Mesodermal cell (in vitro differentiated cells): ENCODE measurements around the gene METTL27.
"Not testable (repeated sequence)": the region's sequence is repeated elsewhere in the genome, so short reads cannot be mapped to it uniquely, and the experiment has no call there.

Experiments
- H3K27ac ChIP-seq: 2 replicates; pipeline ENCODE4 v1.7.0; 2013; ENCODE audit warnings: mild to moderate bottlenecking, low read depth, low read length, moderate library complexity; ENCODE audit not compliant: severe bottlenecking
- H3K36me3 ChIP-seq: 2 replicates; pipeline ENCODE4 v1.7.1; 2013; ENCODE audit warnings: mild to moderate bottlenecking, low read length, moderate library complexity; ENCODE audit not compliant: control insufficient read depth, insufficient read depth
- H3K4me1 ChIP-seq: one replicate; pipeline ENCODE4 v1.7.1; 2013; ENCODE audit warnings: mild to moderate bottlenecking, low read length; ENCODE audit not compliant: insufficient read depth, control insufficient read depth, poor library complexity, severe bottlenecking
- H3K4me3 ChIP-seq: 2 replicates; pipeline ENCODE4 v1.7.0; 2013; ENCODE audit warnings: low read length, control low read depth, mild to moderate bottlenecking; ENCODE audit not compliant: insufficient read depth, poor library complexity, severe bottlenecking; ENCODE audit errors: extremely low read depth
- H3K9me3 ChIP-seq: 2 replicates; pipeline ENCODE4 v1.7.1; 2013; ENCODE audit warnings: mild to moderate bottlenecking, low read length, moderate library complexity; ENCODE audit not compliant: control insufficient read depth
- WGBS, 2 experiments: methylation state at CpG; one replicate each; pipeline ENCODE4 v1.1.5; 2013; ENCODE audit warnings: missing lambda C conversion rate in 2 of 2; ENCODE audit not compliant: insufficient coverage in 2 of 2; 5-methylcytosine and 5-hydroxymethylcytosine counted together

Gene METTL27

DNA sequence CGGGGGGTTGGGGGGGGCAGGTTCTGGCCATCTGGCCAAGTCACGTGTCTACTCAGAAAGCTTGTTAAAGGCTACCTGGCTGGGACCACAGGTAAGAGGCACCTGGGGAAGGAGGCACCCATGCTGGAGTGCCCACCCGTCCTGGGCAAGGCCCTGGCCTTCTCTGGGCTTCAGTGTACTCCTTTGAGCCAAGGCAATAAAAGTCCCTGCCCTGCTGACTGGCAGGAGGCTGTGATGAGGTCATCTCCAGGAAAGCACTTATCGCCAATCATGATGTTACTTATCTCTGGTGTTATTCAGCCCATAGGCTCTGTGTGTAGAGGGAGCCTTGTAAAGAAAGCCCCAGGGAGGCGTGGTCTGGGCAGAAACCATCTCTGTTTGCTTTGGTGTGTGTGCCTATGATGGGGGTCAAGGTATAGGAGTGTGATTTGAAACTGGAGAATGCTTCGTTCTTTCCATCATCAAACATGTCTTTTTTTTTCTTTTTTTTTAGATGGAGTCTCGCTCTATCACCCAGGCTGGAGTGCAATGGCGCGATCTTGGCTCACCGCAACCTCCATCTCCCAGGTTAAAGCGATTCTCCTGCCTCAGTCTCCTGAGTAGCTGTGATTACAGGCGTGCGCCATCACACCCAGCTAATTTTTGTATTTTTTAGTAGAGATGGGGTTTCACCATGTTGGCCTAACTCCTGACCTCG, 14.1 kb downstream of the METTL27 start:
- H3K4me3 ChIP-seq = no peak overlapping the region
- WGBS, 2 experiments = 74 to 88% methylated on average over 7 to 8 of the region's 14 CpGs
- H3K36me3 ChIP-seq = no peaks in the 10 kb centered on the region
- H3K27ac ChIP-seq = no peak overlapping the region
- peaks cover 62% of the 10 kb centered on the region for H3K4me1 ChIP-seq
- no peaks in the 10 kb centered on the region for H3K9me3 ChIP-seq

GRCh38 chr7:73827567-73828106, 14.7 kb downstream of the METTL27 start:
- WGBS, 2 experiments = 53 to 73% methylated on average over 2 to 3 of the region's 11 CpGs
- Histone ChIP-seq H3K9me3 (no peaks in the 10 kb centered on the region), H3K27ac (no peak overlapping the region), H3K4me1 (peaks cover 62% of the 10 kb centered on the region), H3K36me3 (no peaks in the 10 kb centered on the region), H3K4me3 (no peak overlapping the region)

DNA sequence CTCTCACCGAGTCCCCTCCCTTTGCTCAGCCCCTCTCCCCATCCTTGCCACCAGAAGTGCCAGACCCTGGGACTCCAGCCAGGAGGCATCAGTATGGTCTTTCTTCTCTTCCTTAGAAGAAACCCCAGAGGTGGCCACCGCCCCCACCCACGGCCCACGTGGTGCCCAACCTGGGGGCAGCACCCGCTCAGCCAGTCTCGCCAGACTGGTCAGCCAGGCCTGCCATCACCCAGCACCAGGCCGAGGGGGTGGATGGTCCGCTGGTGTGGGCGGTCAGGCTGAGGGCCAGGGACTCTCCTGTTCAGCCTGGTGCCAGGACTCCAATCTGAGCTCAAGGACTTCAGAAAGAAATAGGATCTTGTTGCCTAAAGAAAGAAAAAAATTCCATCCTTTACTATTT, 17.3 kb downstream of the METTL27 start:
- H3K4me3 ChIP-seq = no peak overlapping the region
- H3K36me3 ChIP-seq = no peaks in the 10 kb centered on the region
- peaks cover 44% of the 10 kb centered on the region for H3K4me1 ChIP-seq
- no peak overlapping the region for H3K27ac ChIP-seq
- 91 to 93% methylated on average over 6 to 9 of the region's 9 CpGs for WGBS, 2 experiments
- no peaks in the 10 kb centered on the region for H3K9me3 ChIP-seq

DNA sequence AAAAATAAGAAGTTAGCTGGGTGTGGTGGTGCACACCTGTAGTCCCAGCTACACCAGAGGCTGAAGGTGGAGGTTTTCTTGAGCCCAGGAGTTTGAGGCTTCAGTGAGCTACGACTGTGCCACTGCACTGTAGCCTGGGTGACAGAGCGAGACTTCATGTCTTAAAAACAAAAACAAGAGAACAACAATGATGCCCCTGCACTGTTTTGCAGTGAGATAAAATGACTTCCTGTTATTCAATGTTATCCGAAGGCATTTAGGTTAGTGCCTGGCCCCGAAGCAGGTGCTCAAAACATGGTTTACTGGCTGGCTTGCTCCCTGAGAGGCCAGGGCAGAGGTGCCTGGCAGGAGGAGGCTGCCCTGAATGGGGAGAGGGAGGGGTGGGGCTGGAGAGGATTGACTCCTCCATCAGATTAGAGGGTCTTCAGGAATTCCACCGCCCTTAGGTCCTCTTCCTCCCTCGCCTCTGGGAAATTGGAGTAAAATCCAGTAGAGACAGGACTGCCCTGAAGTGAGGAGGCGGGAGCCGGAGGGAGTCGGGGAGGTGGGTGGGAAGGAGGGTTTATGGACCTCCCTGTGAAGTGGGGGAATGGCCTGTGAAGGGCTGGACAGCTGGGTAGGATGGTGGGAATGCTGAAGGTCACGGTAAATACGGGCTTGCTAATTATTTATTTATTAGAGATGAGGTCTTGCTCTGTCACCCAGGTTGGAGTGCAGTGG, 18.3 kb downstream of the METTL27 start:
- WGBS, 2 experiments = 80 to 94% methylated on average over 4 to 9 of the region's 11 CpGs
- H3K27ac ChIP-seq = no peak overlapping the region

DNA sequence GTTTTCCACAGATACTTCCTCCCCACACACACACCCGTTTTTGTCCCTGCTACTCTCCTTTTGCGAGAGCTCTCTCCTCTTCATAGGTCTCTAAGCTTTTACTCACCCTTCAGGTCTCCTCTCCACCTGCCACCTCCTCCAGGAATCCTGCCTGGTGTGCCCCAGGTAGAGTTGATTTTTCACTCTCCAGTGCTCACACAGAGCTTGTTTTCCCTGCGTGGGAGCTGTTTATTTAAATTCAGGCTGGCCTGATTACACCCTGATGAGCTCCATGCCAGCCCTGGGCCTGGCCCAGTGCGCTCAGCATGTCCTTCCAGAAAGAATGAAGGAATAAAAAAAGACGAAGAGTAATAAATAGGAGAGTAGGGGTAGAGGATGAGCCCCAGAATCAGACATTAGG, 19.1 kb downstream of the METTL27 start:
- H3K4me1 ChIP-seq = peaks cover 33% of the 10 kb centered on the region
- no peaks in the 10 kb centered on the region for H3K36me3 ChIP-seq
- peak overlapping the region; percentile 71 for H3K27ac ChIP-seq
- WGBS, 2 experiments = 87 to 95% methylated on average over 5 of the region's 5 CpGs
- no peak overlapping the region for H3K4me3 ChIP-seq
- H3K9me3 ChIP-seq = no peaks in the 10 kb centered on the region

More for the DNA sequence above, 18.3 kb downstream of the METTL27 start:
- Histone ChIP-seq H3K9me3 (no peaks in the 10 kb centered on the region), H3K36me3 (no peaks in the 10 kb centered on the region), H3K4me3 (no peak overlapping the region), H3K4me1 (peaks cover 34% of the 10 kb centered on the region)

DNA sequence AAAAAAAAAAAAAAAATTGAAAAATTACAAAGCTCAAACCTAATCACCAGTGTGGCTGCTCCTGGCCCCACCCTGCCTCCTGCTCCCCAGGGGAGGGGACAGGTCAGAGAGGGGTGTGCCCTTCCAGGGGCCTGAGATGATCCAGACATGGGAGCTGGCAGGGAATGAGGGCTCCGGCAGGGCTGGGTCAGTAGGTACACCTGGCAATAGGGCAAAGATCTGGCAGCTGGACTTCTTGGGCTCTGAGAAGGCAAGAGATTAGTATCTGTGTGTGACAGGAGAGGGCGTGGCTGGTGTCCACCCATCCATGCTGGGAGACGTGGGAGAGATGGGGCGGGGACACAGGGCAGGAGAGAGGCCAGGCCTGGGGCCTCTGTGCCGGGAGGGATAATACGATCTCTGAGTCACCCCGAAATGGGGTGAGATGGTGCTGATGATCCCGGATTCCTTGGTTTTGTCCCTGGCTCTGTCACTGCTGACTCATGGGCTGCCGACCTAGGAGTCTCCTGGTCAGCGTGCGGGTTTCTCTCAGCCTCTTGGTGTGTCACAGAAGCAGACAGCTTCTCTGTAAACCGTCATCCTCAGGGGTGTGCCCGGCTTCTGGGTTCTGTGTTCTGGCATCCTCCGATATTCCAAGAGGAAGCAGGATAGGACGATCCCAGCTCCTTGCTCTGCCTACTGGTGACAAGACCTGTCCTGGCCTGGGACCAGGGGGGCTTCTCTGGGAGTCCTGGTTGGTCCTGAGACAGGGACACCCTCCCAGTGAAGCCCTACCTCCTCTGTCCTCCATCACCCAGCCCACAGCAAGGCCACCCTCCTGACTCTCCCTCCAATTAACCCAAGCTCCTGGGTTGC, 19.8 kb downstream of the METTL27 start:
- 51 to 62% methylated on average over 13 to 15 of the region's 15 CpGs for WGBS, 2 experiments
- no peaks in the 10 kb centered on the region for H3K36me3 ChIP-seq
- no peaks in the 10 kb centered on the region for H3K9me3 ChIP-seq
- H3K4me3 ChIP-seq = no peak overlapping the region
- H3K4me1 ChIP-seq = peaks cover 28% of the 10 kb centered on the region
- H3K27ac ChIP-seq = peak overlapping the region; percentile 71

DNA sequence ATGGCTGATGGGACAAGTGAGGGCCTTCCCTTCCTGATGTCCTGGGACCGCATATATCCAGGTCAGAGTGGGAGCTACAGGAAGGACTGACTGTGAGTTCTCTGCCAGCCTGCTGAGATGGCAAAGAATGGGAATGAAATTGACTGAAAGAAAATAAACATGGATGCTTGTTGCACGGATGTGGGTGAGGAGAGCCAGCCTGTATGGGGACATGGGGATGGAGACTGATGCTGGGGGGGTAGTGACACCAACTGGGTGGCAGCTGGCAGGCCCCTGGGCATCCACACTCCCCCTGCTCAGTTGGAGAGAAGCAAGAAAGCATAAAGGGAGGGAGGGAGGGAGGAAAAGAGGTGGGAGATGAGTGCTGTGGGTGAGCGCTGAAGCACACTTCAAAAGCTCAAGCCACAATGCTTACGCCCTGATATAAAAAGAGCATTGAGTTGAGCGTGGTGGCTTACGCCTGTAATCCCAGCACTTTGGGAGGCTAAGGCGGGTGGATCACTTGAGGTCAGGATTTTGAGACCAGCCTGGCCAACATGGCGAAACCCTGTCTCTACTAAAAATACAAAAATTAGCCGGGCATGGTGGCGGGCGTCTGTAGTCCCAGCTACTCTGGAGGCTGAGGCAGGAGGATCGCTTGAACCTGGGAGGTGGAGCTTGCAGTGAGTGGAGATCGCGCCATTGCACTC, 20.6 kb downstream of the METTL27 start:
- H3K27ac ChIP-seq, H3K36me3 ChIP-seq, H3K4me3 ChIP-seq, H3K9me3 ChIP-seq: not testable (repeated sequence)
- 80 to 92% methylated on average over 5 to 8 of the region's 14 CpGs for WGBS, 2 experiments
- peaks cover 22% of the 10 kb centered on the region for H3K4me1 ChIP-seq

GRCh38 chr7:73820013-73820412, 22.3 kb downstream of the METTL27 start:
- Histone ChIP-seq H3K4me3 (no peak overlapping the region), H3K36me3 (no peaks in the 10 kb centered on the region), H3K27ac (no peak overlapping the region), H3K4me1 (peaks cover 17% of the 10 kb centered on the region), H3K9me3 (no peaks in the 10 kb centered on the region)
- WGBS, 2 experiments = 93 to 96% methylated on average over 4 to 5 of the region's 7 CpGs

GRCh38 chr7:73817121-73817520, 25.2 kb downstream of the METTL27 start:
- 93% methylated on average over 5 of the region's 6 CpGs for whole genome bisulfite sequencing, 2 experiments
- H3K9me3 ChIP-seq = no peaks in the 10 kb centered on the region
- H3K4me1 ChIP-seq = no peaks in the 10 kb centered on the region
- H3K36me3 ChIP-seq = no peaks in the 10 kb centered on the region
- H3K27ac ChIP-seq = no peak overlapping the region
- no peak overlapping the region for H3K4me3 ChIP-seq

GRCh38 chr7:73815436-73815835, 26.9 kb downstream of the METTL27 start:
- Histone ChIP-seq H3K27ac (no peak overlapping the region), H3K4me3 (no peak overlapping the region), H3K4me1 (no peaks in the 10 kb centered on the region), H3K9me3 (no peaks in the 10 kb centered on the region), H3K36me3 (no peaks in the 10 kb centered on the region)
- WGBS, 2 experiments = 92 to 95% methylated on average over 7 of the region's 8 CpGs
